ENCODE data around the gene FAM20B.

Gene FAM20B

GRCh38 chr1:179094818-179095217 lies 69.1 kb downstream of the FAM20B start:
- H3K79me2 ChIP-seq (ENCODE audit: control insufficient read depth, low read length) = peaks cover 18% of the 10 kb centered on the region
- H3K27me3 ChIP-seq (ENCODE audit: control insufficient read depth, low read length) = no peaks in the 10 kb centered on the region
- no peaks in the 10 kb centered on the region for H3K9me3 ChIP-seq (ENCODE audit: control insufficient read depth, insufficient read depth, low read length)
- H3F3A ChIP-seq (ENCODE audit: control insufficient read depth, insufficient read depth) = peaks cover 18% of the 10 kb centered on the region
- H3K4me3 ChIP-seq (ENCODE audit: low read length) = no peak overlapping the region
- H3K27ac ChIP-seq (ENCODE audit: low read depth, low read length) = no peak overlapping the region
- H3K4me2 ChIP-seq (ENCODE audit: low read length) = no peak overlapping the region
- TF ChIP-seq CTCF (IDR thresholded peaks at IDR 0.05; ENCODE audit: low read depth, low read length, poor library complexity, severe bottlenecking) (no peak), EZH2phosphoT487 (IDR thresholded peaks at IDR 0.05; ENCODE audit: borderline replicate concordance, low read length) (no peak)
- H3K9me2 ChIP-seq (replicated peaks; ENCODE audit: control insufficient read depth, low read length) = no peaks in the 10 kb centered on the region
- H3K4me1 ChIP-seq (ENCODE audit: control insufficient read depth, low read length) = no peaks in the 10 kb centered on the region
- peaks cover 78% of the 10 kb centered on the region for H3K36me3 ChIP-seq (ENCODE audit: control insufficient read depth, low read length)
- H4K20me1 ChIP-seq (ENCODE audit: control insufficient read depth, insufficient read depth, low read depth, low read length) = peaks cover 4% of the 10 kb centered on the region; the same call in 1 of the 2 replicates

GRCh38 chr1:179095377-179095776 lies 69.7 kb downstream of the FAM20B start:
- Histone ChIP-seq H3K36me3 (ENCODE audit: control insufficient read depth, low read length) (peaks cover 72% of the 10 kb centered on the region), H3K9me3 (ENCODE audit: control insufficient read depth, insufficient read depth, low read length) (no peaks in the 10 kb centered on the region), H3F3A (ENCODE audit: control insufficient read depth, insufficient read depth) (peaks cover 18% of the 10 kb centered on the region), H3K4me1 (ENCODE audit: control insufficient read depth, low read length) (no peaks in the 10 kb centered on the region), H3K4me2 (ENCODE audit: low read length) (no peak overlapping the region), H3K9me2 (replicated peaks; ENCODE audit: control insufficient read depth, low read length) (no peaks in the 10 kb centered on the region), H3K4me3 (ENCODE audit: low read length) (no peak overlapping the region), H4K20me1 (ENCODE audit: control insufficient read depth, insufficient read depth, low read depth, low read length) (peaks cover 4% of the 10 kb centered on the region; the same call in 1 of the 2 replicates), H3K27ac (ENCODE audit: low read depth, low read length) (no peak overlapping the region), H3K79me2 (ENCODE audit: control insufficient read depth, low read length) (peaks cover 14% of the 10 kb centered on the region), H3K27me3 (ENCODE audit: control insufficient read depth, low read length) (no peaks in the 10 kb centered on the region)
- no peak for TF ChIP-seq CTCF (IDR thresholded peaks at IDR 0.05; ENCODE audit: low read depth, low read length, poor library complexity, severe bottlenecking)
- no peak for TF ChIP-seq EZH2phosphoT487 (IDR thresholded peaks at IDR 0.05; ENCODE audit: borderline replicate concordance, low read length)

GRCh38 chr1:179095924-179096323 lies 70.2 kb downstream of the FAM20B start:
- Histone ChIP-seq H3K27me3 (ENCODE audit: control insufficient read depth, low read length) (no peaks in the 10 kb centered on the region), H3K9me2 (replicated peaks; ENCODE audit: control insufficient read depth, low read length) (no peaks in the 10 kb centered on the region), H3K4me1 (ENCODE audit: control insufficient read depth, low read length) (no peaks in the 10 kb centered on the region), H3K79me2 (ENCODE audit: control insufficient read depth, low read length) (peaks cover 8% of the 10 kb centered on the region), H3K9me3 (ENCODE audit: control insufficient read depth, insufficient read depth, low read length) (no peaks in the 10 kb centered on the region), H3F3A (ENCODE audit: control insufficient read depth, insufficient read depth) (peaks cover 18% of the 10 kb centered on the region), H3K4me2 (ENCODE audit: low read length) (no peak overlapping the region), H3K36me3 (ENCODE audit: control insufficient read depth, low read length) (peaks cover 67% of the 10 kb centered on the region), H3K27ac (ENCODE audit: low read depth, low read length) (no peak overlapping the region), H3K4me3 (ENCODE audit: low read length) (no peak overlapping the region), H4K20me1 (ENCODE audit: control insufficient read depth, insufficient read depth, low read depth, low read length) (peaks cover 4% of the 10 kb centered on the region; the same call in 1 of the 2 replicates)
- TF ChIP-seq EZH2phosphoT487 (IDR thresholded peaks at IDR 0.05; ENCODE audit: borderline replicate concordance, low read length) (no peak), CTCF (IDR thresholded peaks at IDR 0.05; ENCODE audit: low read depth, low read length, poor library complexity, severe bottlenecking) (no peak)

Data from DOHH2 (cell line).